ENCODE results near the gene SIX3.

Gene SIX3

DNA sequence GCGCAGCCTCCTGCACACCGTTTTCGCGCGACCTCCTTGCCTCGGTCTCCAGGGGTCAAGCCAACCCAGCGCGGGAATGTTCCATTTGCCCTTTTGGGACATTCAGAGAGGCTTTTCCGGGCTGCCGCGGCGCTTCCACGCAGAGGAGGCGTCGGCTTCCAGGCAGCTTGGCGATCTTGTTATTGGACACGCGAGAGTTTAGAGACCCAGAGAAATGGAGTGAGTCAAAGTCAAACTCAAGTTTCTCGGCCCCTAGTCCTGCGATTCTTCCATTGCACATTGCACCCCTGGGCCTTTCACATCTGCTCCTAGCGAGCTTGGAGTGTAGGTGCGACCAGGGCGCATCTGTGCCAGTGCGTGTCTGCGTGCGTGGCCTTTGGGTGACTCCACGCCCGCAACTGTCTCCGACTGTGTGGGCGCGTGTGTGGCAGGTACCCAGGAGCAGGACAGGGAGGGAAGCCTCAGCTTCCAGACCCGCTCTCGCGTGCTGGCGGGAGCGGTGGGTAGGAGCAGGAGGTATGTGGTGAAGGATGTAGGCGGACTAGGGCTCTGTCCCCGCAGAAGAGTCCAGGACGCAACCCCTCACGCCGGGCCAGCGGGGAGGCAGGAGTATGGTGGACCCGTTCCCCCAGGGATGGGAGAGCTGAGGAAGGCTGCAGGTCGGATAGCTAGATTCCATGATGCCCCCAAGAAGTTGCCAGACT is 13.5 kb downstream of the SIX3 start:
- Histone ChIP-seq H3K36me3 (ENCODE audit: control insufficient read depth, insufficient read depth, low read length) (no peaks in the 10 kb centered on the region), H3K27me3 (ENCODE audit: control insufficient read depth, insufficient read depth, low read length) (peaks cover 86% of the 10 kb centered on the region), H3K9ac (ENCODE audit: low read depth, low read length) (no peak overlapping the region), H3K9me3 (ENCODE audit: control insufficient read depth, insufficient read depth, low read length) (no peaks in the 10 kb centered on the region), H3K4me3 (ENCODE audit: low read depth, low read length) (peak overlapping the region; percentile 55), H3K4me1 (ENCODE audit: control insufficient read depth, insufficient read depth, low read length) (peaks cover 10% of the 10 kb centered on the region)

DNA sequence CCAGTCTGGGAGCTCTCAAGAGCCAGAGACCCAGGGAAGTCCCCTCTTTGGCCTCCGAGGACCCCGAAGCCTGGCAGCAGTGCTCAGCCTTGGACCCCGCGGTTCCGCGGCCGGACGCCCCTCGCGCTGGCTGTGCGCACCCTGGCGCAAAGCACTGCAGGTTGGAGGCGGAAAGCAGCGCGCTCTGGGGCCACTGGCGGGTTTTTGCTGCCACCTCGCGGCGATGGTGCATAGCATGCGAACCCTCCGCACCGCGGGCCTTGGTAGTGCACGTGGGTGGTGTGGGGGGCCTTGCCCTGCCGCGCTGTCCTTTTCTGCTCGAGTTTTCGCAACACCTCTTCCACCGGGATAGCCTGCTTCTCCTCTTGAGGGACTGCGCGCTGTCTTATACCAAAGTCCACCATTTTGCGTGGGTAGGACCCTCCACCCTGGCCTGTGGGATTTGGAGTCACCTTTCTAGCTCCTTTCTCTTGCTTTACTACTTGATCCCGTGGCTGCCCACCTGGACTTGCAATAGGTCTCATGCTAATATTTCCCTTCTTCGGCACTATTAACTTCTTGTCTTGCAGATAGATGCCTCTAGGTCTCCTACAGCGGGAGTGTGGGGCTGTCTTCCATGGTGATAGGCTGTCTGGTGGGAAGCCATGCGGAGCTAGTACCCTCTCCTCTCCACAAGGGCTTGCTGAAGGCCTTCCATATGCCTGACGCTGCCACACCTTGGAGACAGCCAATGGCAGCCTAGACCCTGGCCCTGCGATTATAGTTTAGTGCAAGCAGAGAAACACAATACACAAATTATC is 14.3 kb downstream of the SIX3 start:
- Histone ChIP-seq H3K27me3 (ENCODE audit: control insufficient read depth, insufficient read depth, low read length) (peaks cover 79% of the 10 kb centered on the region), H3K36me3 (ENCODE audit: control insufficient read depth, insufficient read depth, low read length) (no peaks in the 10 kb centered on the region), H3K4me3 (ENCODE audit: low read depth, low read length) (peak overlapping the region; percentile 55), H3K4me1 (ENCODE audit: control insufficient read depth, insufficient read depth, low read length) (peaks cover 10% of the 10 kb centered on the region), H3K9ac (ENCODE audit: low read depth, low read length) (no peak overlapping the region), H3K9me3 (ENCODE audit: control insufficient read depth, insufficient read depth, low read length) (no peaks in the 10 kb centered on the region)

DNA sequence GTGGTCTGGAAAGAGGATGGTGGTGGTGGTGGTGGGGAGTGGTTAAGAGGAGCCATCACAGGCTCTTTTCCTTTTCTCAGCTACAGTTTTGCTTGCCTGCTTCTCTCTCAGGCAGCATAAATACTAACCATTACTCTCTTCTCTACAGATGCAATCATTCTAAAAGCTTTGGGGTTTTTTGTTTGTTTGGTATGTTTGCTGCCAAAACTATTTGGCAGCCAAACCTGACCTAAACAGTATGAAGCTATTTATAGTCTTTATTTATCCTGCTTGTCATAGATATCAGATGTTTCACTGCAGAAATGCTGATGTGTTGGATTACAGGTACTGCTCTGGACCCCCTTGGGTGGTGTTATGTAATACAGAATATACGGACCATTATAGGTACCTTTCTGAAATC is 15.3 kb downstream of the SIX3 start:
- H3K36me3 ChIP-seq (ENCODE audit: control insufficient read depth, insufficient read depth, low read length): no peaks in the 10 kb centered on the region
- H3K4me1 ChIP-seq (ENCODE audit: control insufficient read depth, insufficient read depth, low read length): peaks cover 4% of the 10 kb centered on the region
- H3K9me3 ChIP-seq (ENCODE audit: control insufficient read depth, insufficient read depth, low read length): no peaks in the 10 kb centered on the region
- peaks cover 73% of the 10 kb centered on the region for H3K27me3 ChIP-seq (ENCODE audit: control insufficient read depth, insufficient read depth, low read length)
- no peak overlapping the region for H3K4me3 ChIP-seq (ENCODE audit: low read depth, low read length)
- no peak overlapping the region for H3K9ac ChIP-seq (ENCODE audit: low read depth, low read length)

DNA sequence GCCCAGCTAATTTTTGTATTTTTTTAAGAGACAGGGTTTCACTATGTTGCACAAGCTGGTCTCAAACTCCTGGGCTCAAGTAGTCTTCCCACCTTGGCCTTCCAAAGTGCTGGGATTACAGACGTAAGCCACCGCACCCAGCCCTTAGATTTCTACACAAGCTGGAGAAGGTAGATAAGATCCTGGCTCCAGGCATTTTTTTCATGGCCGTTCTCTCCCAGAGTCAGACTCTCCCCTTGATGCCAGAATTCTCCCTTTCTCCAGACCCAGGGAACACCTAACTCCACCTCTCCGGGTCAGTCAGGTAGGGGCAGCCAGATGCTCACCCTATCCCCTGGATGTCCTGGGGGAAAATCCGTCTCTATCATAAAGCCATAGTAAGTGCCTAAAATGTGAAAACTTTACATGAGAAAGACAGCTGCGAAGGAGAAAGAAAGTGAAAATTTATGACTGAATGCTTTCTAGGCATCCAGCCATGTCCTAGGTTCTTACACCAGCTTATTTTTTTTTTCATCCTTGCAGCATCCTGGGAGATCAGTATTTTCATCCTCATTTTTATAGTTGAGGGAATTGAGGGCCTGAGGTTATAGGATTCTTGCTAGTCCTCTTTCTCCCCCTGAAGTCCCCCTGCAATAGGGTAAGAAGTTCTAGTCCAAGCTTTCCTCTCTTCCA is 16.3 kb downstream of the SIX3 start:
- Histone ChIP-seq H3K27me3 (ENCODE audit: control insufficient read depth, insufficient read depth, low read length) (peaks cover 65% of the 10 kb centered on the region), H3K4me3 (ENCODE audit: low read depth, low read length) (no peak overlapping the region)

DNA sequence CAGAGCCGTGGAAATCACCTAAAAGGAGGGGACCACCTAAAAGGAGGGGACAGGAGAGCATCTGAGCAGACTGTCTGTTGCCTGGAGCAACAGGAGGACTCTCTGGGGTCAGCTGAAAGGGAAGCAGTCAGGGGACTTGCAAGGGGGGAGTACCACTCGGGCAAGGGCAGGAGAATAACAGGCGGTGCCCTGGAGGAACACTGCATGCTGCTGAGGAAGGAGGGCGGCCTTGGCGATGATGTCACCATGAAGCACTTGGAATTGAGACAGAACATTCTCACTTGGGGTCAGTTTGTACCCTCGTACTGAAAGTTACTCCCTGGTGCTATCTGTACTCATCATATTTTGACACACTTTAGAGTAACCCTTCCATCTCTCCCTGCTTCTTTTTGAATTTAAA is 18.4 kb downstream of the SIX3 start:
- Histone ChIP-seq H3K27me3 (ENCODE audit: control insufficient read depth, insufficient read depth, low read length) (peaks cover 46% of the 10 kb centered on the region), H3K4me1 (ENCODE audit: control insufficient read depth, insufficient read depth, low read length) (peaks cover 2% of the 10 kb centered on the region)

More for the DNA sequence above, 16.3 kb downstream of the SIX3 start:
- no peaks in the 10 kb centered on the region for H3K36me3 ChIP-seq (ENCODE audit: control insufficient read depth, insufficient read depth, low read length)
- no peaks in the 10 kb centered on the region for H3K9me3 ChIP-seq (ENCODE audit: control insufficient read depth, insufficient read depth, low read length)
- H3K4me1 ChIP-seq (ENCODE audit: control insufficient read depth, insufficient read depth, low read length): peaks cover 4% of the 10 kb centered on the region
- H3K9ac ChIP-seq (ENCODE audit: low read depth, low read length): no peak overlapping the region

DNA sequence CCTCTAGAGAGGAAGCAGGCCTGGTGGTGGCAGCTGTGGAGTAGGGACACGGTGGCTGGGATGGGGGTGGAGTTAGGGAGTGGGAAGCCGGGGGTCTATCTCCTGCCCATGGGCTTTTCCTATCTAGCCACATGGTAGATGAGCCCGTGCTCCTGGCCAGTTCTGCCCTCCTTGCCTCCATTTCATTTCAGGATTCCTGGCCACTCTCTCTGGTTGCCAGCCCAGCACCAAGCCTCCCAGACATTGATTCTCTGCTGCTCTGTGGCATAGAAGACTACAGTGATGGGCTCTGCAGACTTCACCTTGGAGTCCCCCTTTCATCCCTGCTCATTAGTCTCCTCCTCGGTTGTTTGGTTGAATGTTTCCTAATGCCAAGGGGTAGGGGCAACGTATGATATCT is 19.4 kb downstream of the SIX3 start:
- no peak overlapping the region for H3K4me3 ChIP-seq (ENCODE audit: low read depth, low read length)
- H3K9ac ChIP-seq (ENCODE audit: low read depth, low read length): no peak overlapping the region
- H3K27me3 ChIP-seq (ENCODE audit: control insufficient read depth, insufficient read depth, low read length): peaks cover 36% of the 10 kb centered on the region
- H3K36me3 ChIP-seq (ENCODE audit: control insufficient read depth, insufficient read depth, low read length): no peaks in the 10 kb centered on the region
- no peaks in the 10 kb centered on the region for H3K9me3 ChIP-seq (ENCODE audit: control insufficient read depth, insufficient read depth, low read length)
- peaks cover 2% of the 10 kb centered on the region for H3K4me1 ChIP-seq (ENCODE audit: control insufficient read depth, insufficient read depth, low read length)

More for the DNA sequence above, 18.4 kb downstream of the SIX3 start:
- H3K4me3 ChIP-seq (ENCODE audit: low read depth, low read length): no peak overlapping the region
- no peaks in the 10 kb centered on the region for H3K36me3 ChIP-seq (ENCODE audit: control insufficient read depth, insufficient read depth, low read length)
- H3K9me3 ChIP-seq (ENCODE audit: control insufficient read depth, insufficient read depth, low read length): no peaks in the 10 kb centered on the region
- H3K9ac ChIP-seq (ENCODE audit: low read depth, low read length): no peak overlapping the region

DNA sequence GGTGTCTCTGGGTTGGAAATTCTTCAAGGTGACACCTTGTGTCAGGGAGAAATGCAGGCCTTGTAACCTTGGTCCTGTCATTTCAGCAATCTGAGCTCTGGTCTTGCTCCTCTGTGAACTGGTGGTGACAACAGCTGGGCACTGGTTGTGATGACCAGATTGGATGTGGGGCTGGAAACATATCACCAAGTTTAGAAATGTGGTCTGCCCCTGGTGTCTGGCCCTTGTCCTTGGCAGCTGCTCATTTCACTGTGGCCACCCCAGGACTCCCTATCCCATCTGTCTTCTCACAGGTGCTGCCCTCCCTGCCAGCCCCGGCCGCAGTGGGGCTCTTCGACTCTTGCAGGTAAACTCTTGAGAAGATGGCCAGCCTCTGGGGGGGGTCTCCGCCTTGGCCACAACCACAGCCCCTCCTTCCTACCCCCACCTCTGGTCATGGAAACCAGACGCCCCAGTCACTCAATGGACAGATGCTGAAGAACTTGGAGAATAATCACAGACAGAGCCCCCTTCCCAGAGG is 20.7 kb downstream of the SIX3 start:
- Histone ChIP-seq H3K9me3 (ENCODE audit: control insufficient read depth, insufficient read depth, low read length) (no peaks in the 10 kb centered on the region), H3K4me3 (ENCODE audit: low read depth, low read length) (no peak overlapping the region), H3K4me1 (ENCODE audit: control insufficient read depth, insufficient read depth, low read length) (no peaks in the 10 kb centered on the region), H3K27me3 (ENCODE audit: control insufficient read depth, insufficient read depth, low read length) (peaks cover 23% of the 10 kb centered on the region), H3K36me3 (ENCODE audit: control insufficient read depth, insufficient read depth, low read length) (no peaks in the 10 kb centered on the region), H3K9ac (ENCODE audit: low read depth, low read length) (no peak overlapping the region)

DNA sequence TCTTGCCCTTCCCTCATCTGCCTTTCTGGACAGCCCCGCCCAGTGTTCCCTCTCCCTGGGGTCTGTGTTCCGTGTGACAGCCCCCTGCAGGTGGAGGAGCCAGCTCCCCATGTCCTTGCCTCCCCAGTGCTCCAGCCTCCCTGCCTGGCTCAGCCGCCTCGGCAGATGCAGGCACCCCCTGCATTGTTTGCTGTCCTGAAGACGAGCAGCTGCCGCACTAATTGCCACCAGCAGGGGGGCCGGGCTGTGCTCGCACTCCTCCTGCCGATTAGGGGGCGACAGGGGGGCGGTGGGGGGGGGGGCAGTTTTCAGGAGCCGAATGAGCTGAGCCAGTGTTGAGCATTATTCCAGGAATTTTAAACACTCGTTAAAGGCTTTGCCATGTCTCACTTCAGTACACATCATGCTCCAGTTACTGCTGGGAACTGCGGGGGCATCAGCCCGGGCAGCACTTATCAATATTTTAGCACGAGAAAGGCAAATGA is 23.3 kb downstream of the SIX3 start:
- Histone ChIP-seq H3K9me3 (ENCODE audit: control insufficient read depth, insufficient read depth, low read length) (no peaks in the 10 kb centered on the region), H3K9ac (ENCODE audit: low read depth, low read length) (no peak overlapping the region), H3K36me3 (ENCODE audit: control insufficient read depth, insufficient read depth, low read length) (no peaks in the 10 kb centered on the region), H3K4me3 (ENCODE audit: low read depth, low read length) (no peak overlapping the region), H3K27me3 (ENCODE audit: control insufficient read depth, insufficient read depth, low read length) (peaks cover 12% of the 10 kb centered on the region), H3K4me1 (ENCODE audit: control insufficient read depth, insufficient read depth, low read length) (no peaks in the 10 kb centered on the region)

DNA sequence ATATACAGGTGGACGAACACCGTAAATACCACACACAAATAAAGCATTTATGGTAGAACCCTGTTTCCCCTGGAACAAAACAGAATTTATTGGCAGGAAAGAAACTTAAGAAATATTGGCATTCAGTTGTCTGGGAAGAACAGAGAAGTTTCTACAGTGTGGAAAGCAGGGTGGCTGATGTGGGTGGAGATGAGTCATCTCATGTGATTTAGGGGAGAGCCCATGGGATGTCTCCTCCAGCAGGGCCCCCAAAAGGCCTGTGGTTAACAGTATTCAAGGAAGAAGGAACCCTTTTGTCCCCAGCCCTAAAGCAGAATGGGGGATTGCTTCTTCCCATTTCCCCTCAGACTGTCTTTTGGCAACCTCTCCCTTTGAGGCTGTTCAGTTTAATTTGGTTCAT is 24.2 kb downstream of the SIX3 start:
- Histone ChIP-seq H3K4me1 (ENCODE audit: control insufficient read depth, insufficient read depth, low read length) (no peaks in the 10 kb centered on the region), H3K9ac (ENCODE audit: low read depth, low read length) (no peak overlapping the region), H3K27me3 (ENCODE audit: control insufficient read depth, insufficient read depth, low read length) (peaks cover 12% of the 10 kb centered on the region), H3K4me3 (ENCODE audit: low read depth, low read length) (no peak overlapping the region), H3K9me3 (ENCODE audit: control insufficient read depth, insufficient read depth, low read length) (no peaks in the 10 kb centered on the region), H3K36me3 (ENCODE audit: control insufficient read depth, insufficient read depth, low read length) (no peaks in the 10 kb centered on the region)

DNA sequence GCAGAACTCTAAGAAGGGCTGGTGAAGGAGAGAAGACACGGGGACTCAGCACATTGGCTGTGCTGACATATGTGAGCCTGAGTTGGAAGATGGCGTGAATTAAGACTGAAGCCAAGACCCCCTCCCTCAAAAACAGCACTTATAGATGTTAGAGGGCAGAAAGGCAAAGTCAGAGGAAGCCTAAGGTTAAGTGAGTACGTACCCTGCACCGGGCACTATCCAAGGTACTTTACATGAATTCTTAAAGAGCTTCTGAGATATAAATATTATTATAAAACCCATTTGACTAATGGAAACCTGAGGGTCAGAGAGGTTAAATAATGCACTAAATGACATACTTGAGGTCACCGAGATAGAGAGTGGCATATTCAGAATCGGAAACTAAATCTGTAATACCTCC is 25.6 kb downstream of the SIX3 start:
- no peaks in the 10 kb centered on the region for H3K36me3 ChIP-seq (ENCODE audit: control insufficient read depth, insufficient read depth, low read length)
- H3K9me3 ChIP-seq (ENCODE audit: control insufficient read depth, insufficient read depth, low read length): no peaks in the 10 kb centered on the region
- no peak overlapping the region for H3K9ac ChIP-seq (ENCODE audit: low read depth, low read length)
- H3K4me3 ChIP-seq (ENCODE audit: low read depth, low read length): no peak overlapping the region
- H3K27me3 ChIP-seq (ENCODE audit: control insufficient read depth, insufficient read depth, low read length): peaks cover 11% of the 10 kb centered on the region
- H3K4me1 ChIP-seq (ENCODE audit: control insufficient read depth, insufficient read depth, low read length): no peaks in the 10 kb centered on the region

DNA sequence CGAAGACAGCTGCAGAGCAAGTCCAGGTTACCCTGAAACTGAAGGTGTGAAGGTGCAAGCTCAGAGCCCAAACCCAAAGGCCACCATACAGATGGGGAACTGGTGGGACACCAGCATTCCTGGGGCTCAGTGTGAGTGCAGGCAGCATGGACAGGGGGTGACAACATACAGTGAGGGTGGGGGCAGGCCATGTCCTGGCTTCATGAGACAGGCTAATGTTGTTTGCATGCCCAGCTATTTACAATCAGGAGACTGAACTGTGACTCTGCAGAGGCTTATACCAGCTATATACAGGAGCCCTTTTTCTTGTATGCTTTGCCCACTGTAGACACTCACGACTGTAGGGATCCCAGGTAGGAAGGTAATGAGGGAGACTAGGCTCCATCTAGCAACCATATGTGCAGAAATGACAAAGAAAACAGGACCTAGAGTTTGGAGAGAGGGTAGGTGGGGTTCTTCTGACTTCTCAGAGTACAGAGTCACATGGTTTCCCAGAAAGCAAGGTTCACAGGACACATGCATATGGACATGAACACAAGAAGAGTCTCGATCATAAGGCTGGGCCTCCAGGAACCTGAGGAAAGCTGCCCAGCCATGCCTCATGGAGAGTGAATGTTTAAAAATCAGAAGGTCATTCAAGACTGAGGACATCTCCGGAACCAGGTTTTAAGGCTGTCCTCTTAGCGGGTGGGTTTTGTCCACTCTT is 26.4 kb downstream of the SIX3 start:
- H3K4me1 ChIP-seq (ENCODE audit: control insufficient read depth, insufficient read depth, low read length): peaks cover 4% of the 10 kb centered on the region
- H3K9me3 ChIP-seq (ENCODE audit: control insufficient read depth, insufficient read depth, low read length): no peaks in the 10 kb centered on the region
- no peaks in the 10 kb centered on the region for H3K36me3 ChIP-seq (ENCODE audit: control insufficient read depth, insufficient read depth, low read length)
- H3K9ac ChIP-seq (ENCODE audit: low read depth, low read length): no peak overlapping the region
- peaks cover 13% of the 10 kb centered on the region for H3K27me3 ChIP-seq (ENCODE audit: control insufficient read depth, insufficient read depth, low read length)
- no peak overlapping the region for H3K4me3 ChIP-seq (ENCODE audit: low read depth, low read length)

Data from iPS-15b (cell line).